ENCODE measurements around the gene MYBPHL. TPM values are rescaled to one million over a fixed set of nuclear protein-coding genes. Genes with fewer than 3 reads are reported as not detected.

Gene MYBPHL
- total RNA-seq, 4 donors from 2014 or later = not detected

DNA sequence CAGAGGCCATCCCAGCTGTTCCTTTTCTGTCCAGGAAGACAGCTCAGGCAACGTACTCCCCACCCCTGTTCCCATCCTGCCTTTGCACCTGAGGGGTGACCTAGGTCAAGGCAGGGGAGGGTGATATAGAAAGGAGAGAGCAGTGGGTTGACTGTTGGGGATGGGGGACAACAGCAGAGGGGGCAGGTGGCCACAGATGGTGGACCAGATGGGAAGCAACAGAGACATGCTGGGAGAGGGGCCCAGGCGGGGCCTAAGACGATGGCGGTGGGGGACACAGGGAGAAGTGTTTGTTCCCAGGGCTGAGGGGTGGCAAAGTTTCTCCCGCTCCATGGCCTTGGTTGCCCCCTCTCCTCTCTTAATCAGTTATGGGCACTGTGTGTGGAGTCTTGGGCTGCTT lies 51.1 kb downstream of the MYBPHL start:
- 91 to 92% methylated on average over 5 of the region's 5 CpGs for WGBS, 2 donors
- no peak for TF ChIP-seq POLR2A (IDR thresholded peaks at IDR 0.05)
- TF ChIP-seq, protein P1, sequence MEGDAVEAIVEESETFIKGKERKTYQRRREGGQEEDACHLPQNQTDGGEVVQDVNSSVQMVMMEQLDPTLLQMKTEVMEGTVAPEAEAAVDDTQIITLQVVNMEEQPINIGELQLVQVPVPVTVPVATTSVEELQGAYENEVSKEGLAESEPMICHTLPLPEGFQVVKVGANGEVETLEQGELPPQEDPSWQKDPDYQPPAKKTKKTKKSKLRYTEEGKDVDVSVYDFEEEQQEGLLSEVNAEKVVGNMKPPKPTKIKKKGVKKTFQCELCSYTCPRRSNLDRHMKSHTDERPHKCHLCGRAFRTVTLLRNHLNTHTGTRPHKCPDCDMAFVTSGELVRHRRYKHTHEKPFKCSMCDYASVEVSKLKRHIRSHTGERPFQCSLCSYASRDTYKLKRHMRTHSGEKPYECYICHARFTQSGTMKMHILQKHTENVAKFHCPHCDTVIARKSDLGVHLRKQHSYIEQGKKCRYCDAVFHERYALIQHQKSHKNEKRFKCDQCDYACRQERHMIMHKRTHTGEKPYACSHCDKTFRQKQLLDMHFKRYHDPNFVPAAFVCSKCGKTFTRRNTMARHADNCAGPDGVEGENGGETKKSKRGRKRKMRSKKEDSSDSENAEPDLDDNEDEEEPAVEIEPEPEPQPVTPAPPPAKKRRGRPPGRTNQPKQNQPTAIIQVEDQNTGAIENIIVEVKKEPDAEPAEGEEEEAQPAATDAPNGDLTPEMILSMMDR (IDR thresholded peaks at IDR 0.05) = no peak
- Histone ChIP-seq H3K36me3 (peaks cover 4 to 7% of the 10 kb centered on the region in 2 donors), H3K4me1 (peaks cover 37 to 50% of the 10 kb centered on the region in 2 donors), H3K4me3 (replicated peaks in 1 of 3) (peak overlapping the region in 1 of 3 donors; percentile 21), H3K27ac (peak overlapping the region; percentile 92 to 99 (median 99)), H3K9me3 (no peaks in the 10 kb centered on the region), H3K27me3 (no peaks in the 10 kb centered on the region)
- intact Hi-C loops (cut with DNase I) = loop anchor here (10.0 kb wide), 1 partner anchor 229 kb away; the partner anchor contains the start of gene ATXN7L2
- DNase-seq = no peak

DNA sequence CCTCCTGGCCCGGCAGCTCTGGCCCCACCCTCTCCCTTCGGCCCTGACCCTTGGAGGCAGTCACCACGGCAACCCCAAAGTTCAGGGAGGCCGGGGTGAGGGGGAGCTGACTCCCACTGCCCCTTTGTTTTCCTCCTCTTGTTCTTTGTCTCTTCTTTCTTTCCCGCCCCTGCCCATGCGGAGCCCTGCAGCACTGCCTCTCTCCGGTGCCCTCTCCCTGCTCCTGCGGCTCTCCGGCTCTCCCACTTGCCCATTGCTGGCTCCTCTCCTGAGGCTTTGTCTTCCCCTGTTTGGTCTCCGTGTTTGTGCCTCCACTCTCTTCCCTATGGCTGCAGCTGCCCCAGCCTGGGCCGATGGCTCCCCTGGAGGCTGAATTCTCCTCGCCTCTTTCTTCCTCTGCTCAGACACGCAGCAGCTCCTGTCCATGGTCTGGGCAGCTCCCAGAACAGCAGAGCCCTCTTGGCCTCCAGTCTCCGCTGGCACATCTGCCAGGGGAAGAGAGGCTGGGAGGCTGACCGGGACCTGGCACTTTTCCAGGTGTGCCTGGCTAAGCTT lies 51.6 kb downstream of the MYBPHL start:
- DNase-seq = no peak
- Histone ChIP-seq H3K27me3 (no peaks in the 10 kb centered on the region), H3K4me1 (peaks cover 42 to 55% of the 10 kb centered on the region in 2 donors), H3K9me3 (no peaks in the 10 kb centered on the region), H3K27ac (peak overlapping the region; percentile 92 to 99 (median 99)), H3K36me3 (peaks cover 4 to 7% of the 10 kb centered on the region in 2 donors), H3K4me3 (replicated peaks in 1 of 3) (peak overlapping the region in 1 of 3 donors; percentile 21)
- intact Hi-C loops (cut with DNase I) = loop anchor here (10.0 kb wide), 1 partner anchor 230 kb away; the partner anchor contains the start of gene ATXN7L2
- WGBS, 2 donors = 44 to 46% methylated on average over 15 of the region's 15 CpGs
- TF ChIP-seq POLR2A (IDR thresholded peaks at IDR 0.05) = no peak
- TF ChIP-seq, protein P1 (IDR thresholded peaks at IDR 0.05) = no peak

DNA sequence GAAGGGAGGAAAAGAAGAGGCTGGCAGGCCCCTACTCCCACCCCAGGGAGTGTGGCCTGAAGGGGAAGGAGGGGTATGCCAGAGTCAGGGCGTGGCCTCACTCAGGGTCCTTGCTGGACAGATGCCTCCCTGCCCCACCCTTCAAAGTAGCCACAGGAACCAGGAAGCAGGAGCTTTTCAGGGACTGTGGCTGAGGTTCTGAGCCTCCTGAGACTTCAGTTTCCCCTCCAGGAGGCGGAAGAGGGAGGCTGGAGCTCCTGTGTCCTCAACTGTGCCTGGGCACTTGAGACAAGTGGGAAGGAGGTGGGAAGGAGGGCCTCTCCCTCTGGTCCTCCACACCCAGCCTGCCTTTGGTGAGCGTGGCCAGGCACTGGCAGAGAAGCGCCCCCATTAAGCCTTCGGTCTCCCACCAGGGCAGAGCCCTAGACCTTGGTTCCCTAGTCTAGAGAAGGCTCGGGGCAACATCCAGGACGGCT lies 52.2 kb downstream of the MYBPHL start:
- Histone ChIP-seq H3K4me1 (peaks cover 43 to 57% of the 10 kb centered on the region in 2 donors), H3K27ac (peak overlapping the region; percentile 92 to 99 (median 99)), H3K27me3 (no peaks in the 10 kb centered on the region), H3K9me3 (no peaks in the 10 kb centered on the region), H3K4me3 (replicated peaks in 1 of 3) (peak overlapping the region in 1 of 3 donors; percentile 21), H3K36me3 (peaks cover 4 to 7% of the 10 kb centered on the region in 2 donors)
- TF ChIP-seq POLR2A (IDR thresholded peaks at IDR 0.05) = peak in 1 of 2 donors; percentile 36
- TF ChIP-seq, protein P1 (IDR thresholded peaks at IDR 0.05) = peak in 1 of 6 experiments; percentile 12
- 26 to 31% methylated on average over 3 to 6 of the region's 7 CpGs for WGBS, 2 donors
- DNase-seq = peak; percentile 66 to 69
- intact Hi-C loops (cut with DNase I) = loop anchor here (10.0 kb wide), 1 partner anchor 230 kb away; the partner anchor contains the start of gene ATXN7L2

DNA sequence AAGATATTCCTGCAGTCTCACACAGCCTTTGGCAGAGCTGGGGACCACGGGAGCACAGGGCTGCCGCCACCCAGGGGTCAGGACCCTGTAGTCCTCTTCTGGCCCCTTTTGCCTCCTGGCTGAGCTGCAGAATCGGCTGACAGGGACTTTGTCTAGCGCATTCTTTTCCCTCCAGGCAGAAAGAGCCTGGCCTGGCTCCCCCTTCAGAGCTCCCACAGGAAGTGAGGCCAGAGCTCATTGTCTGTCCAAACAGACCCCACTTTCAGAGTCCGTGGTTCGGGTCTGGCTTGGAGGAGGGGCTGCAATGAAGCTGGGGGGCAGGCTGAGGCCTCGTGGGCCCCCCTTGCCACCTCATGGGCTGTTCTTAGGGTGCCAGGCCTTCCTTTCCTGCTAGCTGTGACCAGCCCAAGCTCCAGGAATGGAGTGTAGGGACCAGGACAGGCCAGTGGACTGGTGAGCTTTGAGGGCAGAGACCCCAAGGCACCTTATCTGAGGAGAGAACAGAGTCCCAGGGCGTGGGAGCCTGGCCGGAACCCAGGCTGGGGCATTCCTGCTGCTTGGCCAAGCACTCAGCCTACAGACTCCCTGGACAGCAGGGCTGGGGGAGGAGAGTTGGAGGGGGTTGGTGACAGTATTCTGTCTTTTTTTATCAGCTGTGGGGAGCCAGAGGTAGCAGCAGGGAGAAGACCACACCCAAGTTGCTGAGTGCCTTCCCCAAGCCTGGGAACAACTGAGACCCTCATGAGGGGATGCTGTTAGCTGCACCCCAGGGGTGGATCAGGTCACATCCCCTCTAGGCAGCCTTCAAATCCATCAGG lies 52.8 kb downstream of the MYBPHL start:
- Histone ChIP-seq H3K36me3 (peaks cover 2 to 5% of the 10 kb centered on the region in 2 donors), H3K27me3 (no peaks in the 10 kb centered on the region), H3K27ac (peak overlapping the region; percentile 92 to 99 (median 99)), H3K9me3 (no peaks in the 10 kb centered on the region), H3K4me1 (peaks cover 43 to 60% of the 10 kb centered on the region in 2 donors), H3K4me3 (replicated peaks in 1 of 3) (peak overlapping the region in 1 of 3 donors; percentile 26)
- TF ChIP-seq, protein P1 (IDR thresholded peaks at IDR 0.05) = no peak
- no peak for TF ChIP-seq POLR2A (IDR thresholded peaks at IDR 0.05)
- intact Hi-C loops (cut with DNase I) = loop anchor here (10.0 kb wide), 1 partner anchor 231 kb away; the partner anchor contains the start of gene ATXN7L2
- WGBS, 2 donors = 18 to 39% methylated on average over 6 of the region's 9 CpGs
- DNase-seq = peak; percentile 93 to 94

All from thyroid gland (tissue), 4 donors.